Stimulated activated naive CD4-positive, alpha-beta T cell treated with Interleukin-2 at 50 U/mL for 16 hours (primary cell): Measurements from ENCODE around the gene SPRR2B.
"Not testable (repeated sequence)": the region's sequence is repeated elsewhere in the genome, so short reads cannot be mapped to it uniquely, and the experiment has no call there.

Experiments used
- DNase-seq: peaks from one replicate; lab custom pipeline; 2025; lab: John Stamatoyannopoulos, UW

The SPRR2B gene

GRCh38 chr1:153032677-153033308, 38.6 kb downstream of the SPRR2B start:
- DNase-seq: no peak

DNA sequence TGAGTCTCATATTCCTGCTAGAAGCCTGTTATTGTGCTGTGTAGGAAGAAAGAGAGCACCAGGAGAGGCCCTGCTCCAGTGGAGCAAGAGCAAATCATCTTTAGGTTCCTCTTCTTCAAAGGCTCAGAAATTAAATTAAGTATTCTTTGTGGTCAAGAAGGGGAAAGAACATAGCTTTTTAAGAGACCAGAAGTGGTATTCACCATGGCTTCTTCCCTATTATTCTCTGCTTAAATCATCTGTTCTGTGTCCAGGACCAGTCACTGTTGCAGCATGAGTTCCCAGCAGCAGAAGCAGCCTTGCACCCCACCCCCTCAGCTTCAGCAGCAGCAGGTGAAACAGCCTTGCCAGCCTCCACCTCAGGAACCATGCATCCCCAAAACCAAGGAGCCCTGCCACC, 39.3 kb downstream of the SPRR2B start:
- no peak for DNase-seq

- no peak for DNase-seq
These were observed 40.5 kb downstream of the SPRR2B start, which contains the start of gene SPRR1B for GRCh38 chr1:153030895-153031294. Gene SPRR1B (plus strand): TSS chr1:153031203. CDS start chr1:153032346, 1,143 bp downstream.

DNA sequence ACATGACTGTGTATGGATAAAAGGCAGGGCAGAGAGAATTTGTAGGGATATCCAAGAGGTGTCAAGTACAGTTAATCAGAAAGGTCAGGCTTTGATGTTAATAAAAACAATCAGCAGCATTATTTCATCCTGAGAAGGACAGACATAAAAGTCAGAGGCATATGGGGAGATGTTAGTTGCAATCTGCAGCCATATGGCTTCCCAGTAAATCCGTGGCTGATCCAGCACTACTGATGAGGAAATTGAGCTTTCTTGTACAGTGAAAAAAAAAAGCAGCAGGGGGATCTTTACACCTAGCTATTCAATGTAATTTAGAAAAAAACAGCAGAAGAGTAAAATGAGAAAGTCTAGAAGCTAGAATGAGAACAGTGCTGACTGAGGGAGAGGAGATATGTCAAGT, 42.6 kb downstream of the SPRR2B start:
- DNase-seq: no peak

DNA sequence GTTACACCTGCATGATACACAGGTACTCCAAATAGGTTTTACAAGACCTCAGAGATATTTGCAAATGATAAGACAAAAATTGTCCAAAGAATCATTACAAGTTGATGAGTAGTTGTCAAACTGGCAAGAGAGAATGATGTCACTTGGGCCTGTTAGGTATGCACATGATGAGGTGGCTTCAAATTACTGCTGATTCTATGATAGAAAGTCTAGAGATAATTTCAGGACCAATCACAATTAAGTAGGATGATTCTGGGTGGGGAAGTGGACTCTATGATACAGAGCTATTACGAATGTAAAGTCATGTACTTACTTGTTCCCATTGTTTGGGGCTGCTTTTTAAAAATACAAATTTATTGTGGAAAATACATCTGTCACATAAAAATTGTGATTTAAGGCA, 45.6 kb downstream of the SPRR2B start:
- no peak for DNase-seq

DNA sequence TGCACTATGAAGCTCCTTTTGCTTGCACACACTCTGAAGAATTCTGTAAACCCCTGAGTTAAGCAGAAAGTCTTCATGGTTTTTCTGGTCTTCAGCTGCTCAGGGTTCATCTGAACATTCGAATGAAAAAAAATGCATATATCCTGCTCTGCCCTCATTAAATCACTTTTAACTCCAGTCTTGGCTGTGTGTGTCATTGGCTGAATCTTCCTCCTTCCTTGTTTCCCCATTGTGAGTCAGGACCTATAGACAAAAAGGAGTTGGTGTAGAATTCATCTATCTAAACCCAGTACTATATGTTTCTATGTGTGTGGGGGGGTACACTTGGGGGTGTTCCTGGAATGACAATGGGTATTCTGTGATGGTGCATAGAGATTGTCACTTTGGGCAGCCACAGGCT, 47.0 kb downstream of the SPRR2B start:
- no peak for DNase-seq

DNA sequence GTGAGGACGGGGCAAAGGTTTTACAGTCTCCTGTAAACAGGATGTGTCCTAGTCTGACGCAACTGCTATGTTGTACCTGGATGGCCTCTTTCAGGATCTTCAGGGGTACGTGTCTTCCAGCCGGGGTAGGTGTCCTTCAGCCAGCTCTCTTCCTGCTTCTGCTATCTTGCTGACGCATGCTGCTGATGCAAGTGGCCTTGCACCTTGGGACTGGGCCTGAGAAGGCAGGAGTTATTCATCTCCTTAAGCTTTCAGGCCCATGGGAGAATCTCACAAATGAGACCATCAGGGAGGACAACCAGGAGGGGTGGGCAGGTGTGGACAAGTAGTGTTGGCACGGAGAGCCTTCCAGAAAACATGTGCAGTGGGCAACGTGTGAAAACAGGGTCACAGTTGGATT, 48.3 kb downstream of the SPRR2B start:
- DNase-seq: no peak

DNA sequence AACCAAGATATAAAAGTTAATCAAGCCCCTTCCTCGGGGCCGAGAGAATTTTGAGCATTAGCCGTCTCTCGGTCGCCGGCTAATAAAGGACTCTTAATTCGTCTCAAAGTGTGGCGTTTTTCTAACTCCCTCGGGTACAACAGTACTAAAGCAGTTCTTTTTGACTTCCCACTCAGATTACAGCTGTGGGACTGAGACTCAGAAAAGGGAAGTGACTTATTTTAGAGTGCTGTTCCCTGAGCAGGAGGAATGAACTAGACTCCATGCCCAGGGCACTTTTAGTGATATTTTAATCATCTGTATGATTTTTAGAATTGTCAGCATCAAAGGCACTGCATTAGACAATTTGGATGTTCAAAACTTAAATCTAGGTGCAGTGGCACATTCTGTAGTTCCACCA, 49.1 kb downstream of the SPRR2B start:
- DNase-seq: not testable (repeated sequence)

GRCh38 chr1:153021829-153022228, 49.6 kb downstream of the SPRR2B start:
- DNase-seq: not testable (repeated sequence)
